Fibroblast of gingiva (primary cell): Measurements from ENCODE around the gene KRT4.
"Not testable (repeated sequence)": the region's sequence is repeated elsewhere in the genome, so short reads cannot be mapped to it uniquely, and the experiment has no call there.

Experiments
- DNase-seq: peaks from one replicate; pipeline ENCODE4 v3.0.0-alpha.2; 2011; ENCODE audit warnings: low read depth

KRT4 gene

GRCh38 chr12:52813885-52814709 lies at the start of gene KRT4:
TSS of gene KRT4 (minus strand) at chr12:52814116. CDS start at chr12:52814058, 58 bp downstream.
- no peak for DNase-seq

- DNase-seq: no peak
Measured at GRCh38 chr12:52862023-52862422, 48.1 kb upstream of the KRT4 start.

GRCh38 chr12:52861511-52861910 lies 47.6 kb upstream of the KRT4 start:
- DNase-seq: no peak

- DNase-seq: peak; percentile 73
Measured at GRCh38 chr12:52860102-52860823, 46.3 kb upstream of the KRT4 start.

GRCh38 chr12:52857500-52857899 lies 43.6 kb upstream of the KRT4 start:
- DNase-seq: no peak

- no peak for DNase-seq
Measured at GRCh38 chr12:52856787-52857186, 42.9 kb upstream of the KRT4 start.

GRCh38 chr12:52856077-52856476 lies 42.2 kb upstream of the KRT4 start:
- not testable (repeated sequence) for DNase-seq

- no peak for DNase-seq
Measured at GRCh38 chr12:52851787-52852186, 37.9 kb upstream of the KRT4 start.

- no peak for DNase-seq
Measured at GRCh38 chr12:52850681-52851080, 36.8 kb upstream of the KRT4 start.

GRCh38 chr12:52849511-52849910 lies 35.6 kb upstream of the KRT4 start:
- no peak for DNase-seq

GRCh38 chr12:52848661-52849255 lies 34.8 kb upstream of the KRT4 start, which contains the start of gene KRT78:
TSS of gene KRT78 (minus strand) at chr12:52848994. CDS start at chr12:52848930, 64 bp downstream.
- DNase-seq: no peak

GRCh38 chr12:52847335-52848102 lies 33.6 kb upstream of the KRT4 start:
- DNase-seq: no peak

GRCh38 chr12:52846356-52846970 lies 32.5 kb upstream of the KRT4 start:
- DNase-seq: no peak

GRCh38 chr12:52845946-52846345 lies 32.0 kb upstream of the KRT4 start:
- no peak for DNase-seq

- DNase-seq: no peak
Measured at GRCh38 chr12:52844386-52844785, 30.5 kb upstream of the KRT4 start.

- no peak for DNase-seq
Measured at GRCh38 chr12:52839436-52840105, 25.7 kb upstream of the KRT4 start.

GRCh38 chr12:52838609-52839435 lies 24.9 kb upstream of the KRT4 start:
- DNase-seq: no peak

- DNase-seq: no peak
Measured at GRCh38 chr12:52837781-52838608, 24.1 kb upstream of the KRT4 start.

GRCh38 chr12:52837413-52837741 lies 23.5 kb upstream of the KRT4 start:
- DNase-seq: peak; percentile 12
